PC-9 (cell line): Measurements from ENCODE around the gene FGF23. TPM values are rescaled to one million over a fixed set of nuclear protein-coding genes. Genes with fewer than 3 reads are reported as not detected.

Experiments
- BruUV-seq: library from RNA; stranded (reverse); fragments of 400-500 nt; replicated peaks from 2 replicates; lab custom pipeline; 2021; lab: Mats Ljungman, UMichigan
- CTCF ChIA-PET: fragments of 300-600 bp; sonication (Branson Sonifier 250); formaldehyde crosslinking; loops from one replicate; lab custom pipeline; 2022; ENCODE audit warnings: antibody characterized with exemption; lab: Charles Lee
- POLR2A ChIA-PET: fragments of 300-600 bp; sonication (Branson Sonifier 250); formaldehyde crosslinking; loops from one replicate; lab custom pipeline; 2022; ENCODE audit warnings: antibody characterized with exemption; ENCODE audit not compliant: unreplicated experiment; lab: Charles Lee
- DNase-seq, 2 experiments: peaks; one replicate each; pipeline versions ENCODE4 v3.0.0 to v3.0.0-alpha.2; 2015 to 2022; ENCODE audit warnings: mixed read lengths in 1 of 2
- H2AFZ ChIP-seq: fragments of 200-600 bp; sonication (generic); 2 replicates; pipeline ENCODE4 v1.8.1; 2017; ENCODE audit warnings: antibody characterized with exemption
- H3F3A ChIP-seq: fragments of 200-600 bp; sonication (generic); 2 replicates; pipeline ENCODE4 v1.8.1; 2017; ENCODE audit warnings: antibody characterized with exemption, mild to moderate bottlenecking, low read depth; ENCODE audit not compliant: insufficient read depth
- H3K27ac ChIP-seq: fragments of 200-600 bp; sonication (generic); 2 replicates; pipeline ENCODE4 v1.6.1; 2016; ENCODE audit warnings: mixed run types
- H3K27me3 ChIP-seq: fragments of 200-600 bp; sonication (generic); 2 replicates; pipeline ENCODE4 v1.6.1; 2016; ENCODE audit warnings: low read depth, mixed run types; ENCODE audit not compliant: insufficient read depth
- H3K36me3 ChIP-seq: fragments of 200-600 bp; sonication (generic); 2 replicates; pipeline ENCODE4 v1.6.1; 2016; ENCODE audit warnings: low read depth, mixed run types
- H3K4me1 ChIP-seq: fragments of 200-600 bp; sonication (generic); replicated peaks from 2 replicates; pipeline ENCODE4 v1.6.1; 2016; ENCODE audit warnings: mixed run types; ENCODE audit not compliant: insufficient read depth
- H3K4me2 ChIP-seq: fragments of 200-600 bp; sonication (generic); 2 replicates; pipeline ENCODE4 v1.6.1; 2017; ENCODE audit warnings: mixed run types
- H3K4me3 ChIP-seq: fragments of 200-600 bp; sonication (generic); 2 replicates; pipeline ENCODE4 v1.6.1; 2016; ENCODE audit warnings: mixed run types
- H3K79me2 ChIP-seq: fragments of 200-600 bp; sonication (generic); 2 replicates; pipeline ENCODE4 v1.6.1; 2017; ENCODE audit warnings: low read depth, mixed run types
- H3K9me2 ChIP-seq: fragments of 200-600 bp; sonication (generic); 2 replicates; pipeline ENCODE4 v1.8.1; 2017; ENCODE audit warnings: mild to moderate bottlenecking; ENCODE audit not compliant: insufficient read depth
- H3K9me3 ChIP-seq: fragments of 200-600 bp; sonication (generic); 2 replicates; pipeline ENCODE4 v1.8.1; 2016; ENCODE audit warnings: low read depth; ENCODE audit not compliant: insufficient read depth
- H4K20me1 ChIP-seq: fragments of 200-600 bp; sonication (generic); 2 replicates; pipeline ENCODE4 v1.8.1; 2017; ENCODE audit not compliant: insufficient read depth
- CTCF ChIP-seq: fragments of 200-600 bp; sonication (generic); conservative IDR thresholded peaks from 2 replicates; pipeline ENCODE4 v1.6.1; 2017; ENCODE audit warnings: mixed run types, antibody characterized with exemption, mild to moderate bottlenecking, moderate library complexity
- EZH2 ChIP-seq: fragments of 200-600 bp; sonication (generic); IDR thresholded peaks from 2 replicates; pipeline ENCODE4 v1.8.0; 2017; ENCODE audit warnings: antibody characterized with exemption, low read depth
- intact Hi-C: fragments of 100-400 bp; cut with micrococcal nuclease; formaldehyde crosslinking; loops from one replicate; pipeline ENCODE4 v1.10.0; 2022; ENCODE audit not compliant: unreplicated experiment
- total RNA-seq: library from RNA; stranded (reverse); gene quantifications from 2 replicates; pipeline ENCODE4 v1.2.3, GENCODE V29; 2021

FGF23 gene
- total RNA-seq, 1 experiment from 2014 or later, result not detected

GRCh38 chr12:4366090-4366489 lies 13.4 kb downstream of the FGF23 start:
- H3K36me3 ChIP-seq, result no peaks in the 10 kb centered on the region
- no peak overlapping the region for H3K4me2 ChIP-seq
- peaks cover 85% of the 10 kb centered on the region for H3K27me3 ChIP-seq
- BruUV-seq, result no TSS peak
- TF ChIP-seq CTCF (no peak), EZH2 (no peak)
- H3K9me2 ChIP-seq, result no peaks in the 10 kb centered on the region; the same call in 1 of the 2 replicates
- POLR2A ChIA-PET, result no interaction called here
- H3K27ac ChIP-seq, result no peak overlapping the region
- no peaks in the 10 kb centered on the region for H4K20me1 ChIP-seq
- no peak for DNase-seq
- CTCF ChIA-PET, result interaction anchor here (0.6 kb wide), 1 partner anchor 483 kb away, joined by 10 read pairs; no protein-coding TSS in a partner anchor
- no peaks in the 10 kb centered on the region for H3K79me2 ChIP-seq
- no peaks in the 10 kb centered on the region for H3F3A ChIP-seq
- H3K4me3 ChIP-seq, result no peak overlapping the region
- no peaks in the 10 kb centered on the region for H3K9me3 ChIP-seq
- no peaks in the 10 kb centered on the region for H3K4me1 ChIP-seq
- intact Hi-C loops, result no loop called here
- H2AFZ ChIP-seq, result no peak overlapping the region

GRCh38 chr12:4356041-4356327 lies 23.5 kb downstream of the FGF23 start:
- H3K4me2 ChIP-seq, result no peak overlapping the region
- intact Hi-C loops, result no loop called here
- no peak overlapping the region for H2AFZ ChIP-seq
- H3K4me3 ChIP-seq, result no peak overlapping the region
- no peaks in the 10 kb centered on the region; the same call in 1 of the 2 replicates for H4K20me1 ChIP-seq
- TF ChIP-seq EZH2 (no peak), CTCF (peak; percentile 57)
- no peak overlapping the region for H3K27ac ChIP-seq
- H3F3A ChIP-seq, result peaks cover 2% of the 10 kb centered on the region; the same call in 1 of the 2 replicates
- POLR2A ChIA-PET, result interaction anchor here (0.5 kb wide), 1 partner anchor 53 kb away, joined by 3 read pairs; no protein-coding TSS in a partner anchor
- peak in 1 of 2 experiments; percentile 36 for DNase-seq
- no TSS peak for BruUV-seq
- CTCF ChIA-PET, result no interaction called here
- no peaks in the 10 kb centered on the region for H3K9me2 ChIP-seq
- peaks cover 7% of the 10 kb centered on the region; the same call in 1 of the 2 replicates for H3K9me3 ChIP-seq
- no peaks in the 10 kb centered on the region for H3K79me2 ChIP-seq
- peaks cover 3% of the 10 kb centered on the region; the same call in 1 of the 2 replicates for H3K27me3 ChIP-seq
- no peaks in the 10 kb centered on the region for H3K4me1 ChIP-seq
- no peaks in the 10 kb centered on the region for H3K36me3 ChIP-seq

- BruUV-seq, result no TSS peak
- no peaks in the 10 kb centered on the region for H3K36me3 ChIP-seq
- no peaks in the 10 kb centered on the region for H3K79me2 ChIP-seq
- peaks cover 7% of the 10 kb centered on the region; the same call in 1 of the 2 replicates for H3K9me3 ChIP-seq
- H3K4me3 ChIP-seq, result no peak overlapping the region
- H3K4me1 ChIP-seq, result no peaks in the 10 kb centered on the region
- no peak overlapping the region for H2AFZ ChIP-seq
- DNase-seq, result no peak
- ChIA-PET CTCF (no interaction called here), POLR2A (interaction anchor here (0.5 kb wide), 1 partner anchor 54 kb away, joined by 3 read pairs; no protein-coding TSS in a partner anchor)
- TF ChIP-seq EZH2, result no peak
- TF ChIP-seq CTCF, result no peak
- H4K20me1 ChIP-seq, result no peaks in the 10 kb centered on the region; the same call in 1 of the 2 replicates
- H3K9me2 ChIP-seq, result no peaks in the 10 kb centered on the region
- no peak overlapping the region for H3K4me2 ChIP-seq
- intact Hi-C loops, result no loop called here
- no peaks in the 10 kb centered on the region for H3K27me3 ChIP-seq
- H3F3A ChIP-seq, result peaks cover 2% of the 10 kb centered on the region; the same call in 1 of the 2 replicates
- no peak overlapping the region for H3K27ac ChIP-seq
These were observed 24.1 kb downstream of the FGF23 start for GRCh38 chr12:4355156-4356040.
